IMR-90 (cell line): Measurements from ENCODE around the gene CAMTA1. TPM values are rescaled to one million over a fixed set of nuclear protein-coding genes. Genes with fewer than 3 reads are reported as not detected.

Experiments used
- ATAC-seq: fragments of 200-7000 bp; cut with Tn5 transposase; 2 replicates; pipeline ENCODE4 v1.9.1; 2020; ENCODE audit warnings: low read depth, mild to moderate bottlenecking, moderate library complexity
- BruUV-seq: library from RNA; stranded (reverse); fragments of 400-500 nt; replicated peaks from 2 replicates; lab custom pipeline; 2021; lab: Mats Ljungman, UMichigan
- CTCF ChIA-PET: fragments of 300-600 bp; formaldehyde crosslinking; extraction: SDS; loops from one replicate; lab custom pipeline; 2021; ENCODE audit warnings: antibody characterized with exemption; lab: Yijun Ruan, JAX
- POLR2A ChIA-PET: fragments of 300-600 bp; sonication (Branson Sonifier 250); formaldehyde crosslinking; loops from one replicate; lab custom pipeline; 2022; ENCODE audit warnings: antibody characterized with exemption; ENCODE audit not compliant: unreplicated experiment; lab: Charles Lee
- DNase-seq: peaks from one replicate; pipeline ENCODE4 v3.0.0; 2013
- H2AFZ ChIP-seq: replicated peaks from 2 replicates; pipeline ENCODE3; 2013; ENCODE audit warnings: low read length, mild to moderate bottlenecking; ENCODE audit not compliant: poor library complexity
- H2AK5ac ChIP-seq: 2 replicates; pipeline ENCODE4 v1.6.1; 2013; ENCODE audit warnings: low read depth, low read length, inconsistent platforms
- H2AK9ac ChIP-seq: replicated peaks from 2 replicates; pipeline ENCODE3; 2013; ENCODE audit warnings: mild to moderate bottlenecking, low read depth, low read length, moderate library complexity; ENCODE audit not compliant: poor library complexity
- H2BK120ac ChIP-seq: 2 replicates; pipeline ENCODE4 v1.6.1; 2013; ENCODE audit warnings: low read depth, low read length, inconsistent platforms
- H2BK15ac ChIP-seq: 3 replicates; pipeline ENCODE4 v1.6.1; 2013; ENCODE audit warnings: low read depth, low read length, inconsistent platforms
- H2BK20ac ChIP-seq: 2 replicates; pipeline ENCODE4 v1.6.1; 2013; ENCODE audit warnings: low read depth, mild to moderate bottlenecking, inconsistent platforms, low read length, moderate library complexity
- H2BK5ac ChIP-seq: 2 replicates; pipeline ENCODE4 v1.6.1; 2013; ENCODE audit warnings: mild to moderate bottlenecking, low read depth, low read length, inconsistent platforms; ENCODE audit not compliant: poor library complexity, severe bottlenecking
- H3K14ac ChIP-seq: replicated peaks from 2 replicates; pipeline ENCODE4 v1.6.1; 2013; ENCODE audit warnings: low read depth, low read length, inconsistent platforms
- H3K18ac ChIP-seq: 2 replicates; pipeline ENCODE4 v1.6.1; 2013; ENCODE audit warnings: low read depth, low read length, control low read depth
- H3K23ac ChIP-seq: 2 replicates; pipeline ENCODE4 v1.6.1; 2013; ENCODE audit warnings: low read depth, low read length, inconsistent platforms
- H3K27ac ChIP-seq: 2 replicates; pipeline ENCODE4 v1.5.1; 2013; ENCODE audit warnings: mild to moderate bottlenecking, control low read depth, low read length; ENCODE audit not compliant: insufficient read depth
- H3K27me3 ChIP-seq: 2 replicates; pipeline ENCODE4 v1.6.1; 2013; ENCODE audit warnings: low read length; ENCODE audit not compliant: control insufficient read depth, insufficient read depth
- H3K36me3 ChIP-seq: 2 replicates; pipeline ENCODE4 v1.6.1; 2013; ENCODE audit warnings: low read length, mixed read lengths; ENCODE audit not compliant: control insufficient read depth, insufficient read depth
- H3K4ac ChIP-seq: 2 replicates; pipeline ENCODE4 v1.6.1; 2013; ENCODE audit warnings: low read depth, low read length, inconsistent platforms
- H3K4me1 ChIP-seq: 2 replicates; pipeline ENCODE4 v1.6.1; 2013; ENCODE audit warnings: low read length, mixed read lengths; ENCODE audit not compliant: control insufficient read depth, insufficient read depth
- H3K4me2 ChIP-seq: 2 replicates; pipeline ENCODE4 v1.6.1; 2013; ENCODE audit warnings: low read depth, mild to moderate bottlenecking, control low read depth, low read length, moderate library complexity
- H3K4me3 ChIP-seq: 2 replicates; pipeline ENCODE4 v1.5.1; 2013; ENCODE audit warnings: low read depth, mild to moderate bottlenecking, control low read depth, low read length, moderate library complexity; ENCODE audit not compliant: insufficient read depth
- H3K56ac ChIP-seq: 2 replicates; pipeline ENCODE4 v1.6.1; 2013; ENCODE audit warnings: low read length, inconsistent platforms; ENCODE audit not compliant: insufficient read depth; ENCODE audit errors: extremely low read depth
- H3K79me1 ChIP-seq, 2 experiments: 2 replicates each; pipeline ENCODE4 v1.6.1; 2013; ENCODE audit warnings: low read length in 2 of 2, inconsistent platforms in 1 of 2, low read depth in 1 of 2
- H3K9ac ChIP-seq: 2 replicates; pipeline ENCODE4 v1.6.1; 2013; ENCODE audit warnings: low read depth, low read length, control low read depth
- H3K9me1 ChIP-seq: 2 replicates; pipeline ENCODE4 v1.6.1; 2013; ENCODE audit warnings: low read length, inconsistent platforms; ENCODE audit not compliant: insufficient read depth
- H3K9me3 ChIP-seq: 2 replicates; pipeline ENCODE4 v1.6.1; 2013; ENCODE audit warnings: low read length; ENCODE audit not compliant: control insufficient read depth, insufficient read depth
- H4K20me1 ChIP-seq: 2 replicates; pipeline ENCODE4 v1.6.1; 2013; ENCODE audit warnings: low read length, inconsistent platforms; ENCODE audit not compliant: insufficient read depth
- H4K5ac ChIP-seq: 2 replicates; pipeline ENCODE4 v1.6.1; 2013; ENCODE audit warnings: mild to moderate bottlenecking, low read depth, low read length, control low read depth
- H4K8ac ChIP-seq, 2 experiments: 2 replicates each; pipeline ENCODE4 v1.6.1; 2013; ENCODE audit warnings: low read depth in 2 of 2, low read length in 2 of 2, control low read depth in 1 of 2, inconsistent platforms in 1 of 2
- H4K91ac ChIP-seq: 2 replicates; pipeline ENCODE4 v1.6.1; 2013; ENCODE audit warnings: low read depth, low read length, inconsistent platforms; ENCODE audit not compliant: insufficient read depth
- CEBPB ChIP-seq: IDR thresholded peaks from 2 replicates; pipeline ENCODE4 v1.6.1; 2012; ENCODE audit warnings: low read depth, low read length, improper control_type of control experiment
- CHD1 ChIP-seq: IDR thresholded peaks from 2 replicates; pipeline ENCODE4 v1.6.1; 2012; ENCODE audit warnings: low read depth, low read length, improper control_type of control experiment
- CTCF ChIP-seq: conservative IDR thresholded peaks from 2 replicates; pipeline ENCODE4 v1.5.1; 2012; ENCODE audit warnings: mild to moderate bottlenecking, low read depth, low read length, improper control_type of control experiment
- MAFK ChIP-seq: IDR thresholded peaks from 2 replicates; pipeline ENCODE4 v1.6.1; 2012; ENCODE audit warnings: low read depth, low read length, improper control_type of control experiment
- RCOR1 ChIP-seq: IDR thresholded peaks from 2 replicates; pipeline ENCODE4 v1.6.1; 2012; ENCODE audit warnings: mild to moderate bottlenecking, low read length, improper control_type of control experiment; ENCODE audit not compliant: insufficient replicate concordance
- RFX5 ChIP-seq: IDR thresholded peaks from 2 replicates; pipeline ENCODE4 v1.8.0; 2012; ENCODE audit warnings: low read depth, mild to moderate bottlenecking, low read length, moderate library complexity
- WGBS, 2 experiments: methylation state at CpG; one replicate each; pipeline versions ENCODE4 v1.1.5 to v1.1.7; 2013; ENCODE audit warnings: missing lambda C conversion rate in 2 of 2; ENCODE audit not compliant: insufficient read length in 1 of 2; ENCODE audit errors: extremely low coverage in 2 of 2; 5-methylcytosine and 5-hydroxymethylcytosine counted together
- dilution Hi-C: fragments of 300-500 bp; cut with HindIII; formaldehyde crosslinking; loops from one replicate; pipeline ENCODE4 v1.14.3; 2018; ENCODE audit warnings: low sequenced_read_pairs; ENCODE audit not compliant: unreplicated experiment
- in situ Hi-C: fragments of 300-500 bp; cut with MboI; formaldehyde crosslinking; loops from 3 replicates; pipeline ENCODE4 v1.14.3; 2019; ENCODE audit warnings: low sequenced_read_pairs, inconsistent platforms, mixed read lengths
- intact Hi-C: fragments of 100-400 bp; cut with micrococcal nuclease; formaldehyde crosslinking; loops from 2 replicates; pipeline ENCODE4 v1.10.0; 2022
- polyA plus RNA-seq, 3 experiments: library from polyadenylated mRNA; depleted of rRNA; stranded (reverse); fragments of >200 nt; gene quantifications; 2 replicates each; pipeline ENCODE4 v1.2.3, GENCODE V29; 2012; ENCODE audit warnings: low replicate concordance in 1 of 3
- total RNA-seq: library from RNA; depleted of rRNA; stranded (reverse); fragments of >200 nt; gene quantifications from 2 replicates; pipeline ENCODE4 v1.2.3, GENCODE V29; 2012

Gene CAMTA1
- total and polyA plus RNA-seq, 2 of the 4 experiments (the other 2 are of a cell fraction): 35.5 to 74.3 TPM

GRCh38 chr1:7677815-7678214 is 892.6 kb downstream of the CAMTA1 start:
- ATAC-seq: no peak
- Histone ChIP-seq H3K4me3 (no peak overlapping the region), H2BK120ac (no peak overlapping the region), H3K9me1 (no peaks in the 10 kb centered on the region), H3K79me1 (no peaks in the 10 kb centered on the region), H3K56ac (no peak overlapping the region), H3K36me3 (no peaks in the 10 kb centered on the region), H3K23ac (no peak overlapping the region), H2BK5ac (no peak overlapping the region), H2BK20ac (no peak overlapping the region), H2AK9ac (no peak overlapping the region), H3K4me1 (no peaks in the 10 kb centered on the region), H3K4ac (no peak overlapping the region), H3K9ac (no peak overlapping the region), H2AK5ac (no peak overlapping the region), H2BK15ac (no peak overlapping the region), H3K4me2 (no peak overlapping the region), H3K18ac (no peak overlapping the region), H3K9me3 (no peaks in the 10 kb centered on the region), H4K8ac (no peak overlapping the region), H4K5ac (no peak overlapping the region), H3K14ac (no peak overlapping the region), H4K91ac (no peak overlapping the region), H4K20me1 (no peaks in the 10 kb centered on the region; the same call in 1 of the 2 replicates), H3K27me3 (peaks cover 49% of the 10 kb centered on the region), H2AFZ (no peak overlapping the region), H3K27ac (no peak overlapping the region)
- WGBS, 2 experiments: 72% methylated on average over 6 of the region's 10 CpGs; no CpG with 5 or more reads in 1 of the 2 experiments
- intact Hi-C loops: no loop called here
- no TSS peak for BruUV-seq
- ChIA-PET CTCF (interaction anchor here (0.6 to 3.1 kb wide), 2 partner anchors 75 to 83 kb away, joined by 3 to 10 read pairs; no protein-coding TSS in a partner anchor), POLR2A (no interaction called here)
- in situ Hi-C loops: no loop called here
- TF ChIP-seq MAFK (no peak), RCOR1 (no peak), RFX5 (no peak), CEBPB (no peak), CHD1 (no peak), CTCF (no peak)
- dilution Hi-C loops: no loop called here
- DNase-seq: no peak
